Retinal pigment epithelial cell (primary cell): ENCODE results near the gene ETV6.

Experiments used
- DNase-seq: peaks from one replicate; pipeline ENCODE4 v3.0.0-alpha.2; 2010; ENCODE audit warnings: low read depth
- H3K4me3 ChIP-seq: 2 replicates; pipeline ENCODE4 v1.5.1; 2011; ENCODE audit warnings: mild to moderate bottlenecking, low read length, control low read depth, moderate library complexity
- CTCF ChIP-seq: conservative IDR thresholded peaks from 2 replicates; pipeline ENCODE4 v1.5.1; 2011; ENCODE audit warnings: low read depth, low read length, control low read depth, inconsistent platforms

ETV6 gene

GRCh38 chr12:11651785-11652184, 2.3 kb downstream of the ETV6 start:
- TF ChIP-seq CTCF = no peak
- no peak for DNase-seq
- no peak overlapping the region for H3K4me3 ChIP-seq

GRCh38 chr12:11652351-11653040, 3.0 kb downstream of the ETV6 start:
- DNase-seq = no peak
- TF ChIP-seq CTCF = no peak
- H3K4me3 ChIP-seq = no peak overlapping the region

DNA sequence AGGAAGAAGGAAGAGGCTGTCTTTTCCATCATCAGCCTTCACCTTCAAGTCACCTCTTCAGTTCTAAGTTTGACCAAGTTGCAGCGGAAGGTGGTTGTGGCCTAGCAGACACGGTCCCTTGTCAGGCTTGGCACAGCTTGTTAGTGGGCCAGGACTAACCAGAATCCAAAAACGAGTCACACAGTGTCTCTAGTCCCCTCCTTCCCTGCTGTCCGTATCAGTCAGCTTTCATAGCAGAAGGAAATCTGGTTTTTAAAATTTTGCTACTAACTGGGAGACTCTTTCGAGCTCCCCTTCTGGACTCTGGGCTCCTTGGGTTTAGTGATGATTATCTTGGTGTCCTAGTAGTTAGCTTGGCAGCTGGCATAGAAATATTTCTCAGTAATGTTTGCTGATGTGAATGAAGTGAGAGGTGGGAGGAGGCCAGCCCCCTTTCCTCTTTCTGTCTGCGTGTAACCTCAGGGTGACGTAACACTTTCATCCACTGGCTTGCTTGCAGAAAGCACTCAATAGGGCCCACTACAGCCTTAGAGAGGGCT, 3.8 kb downstream of the ETV6 start:
- no peak for DNase-seq
- no peak for TF ChIP-seq CTCF
- no peak overlapping the region for H3K4me3 ChIP-seq

- no peak for TF ChIP-seq CTCF
- no peak overlapping the region for H3K4me3 ChIP-seq
- DNase-seq = no peak
Measured at GRCh38 chr12:11654338-11654737, 4.9 kb downstream of the ETV6 start.

DNA sequence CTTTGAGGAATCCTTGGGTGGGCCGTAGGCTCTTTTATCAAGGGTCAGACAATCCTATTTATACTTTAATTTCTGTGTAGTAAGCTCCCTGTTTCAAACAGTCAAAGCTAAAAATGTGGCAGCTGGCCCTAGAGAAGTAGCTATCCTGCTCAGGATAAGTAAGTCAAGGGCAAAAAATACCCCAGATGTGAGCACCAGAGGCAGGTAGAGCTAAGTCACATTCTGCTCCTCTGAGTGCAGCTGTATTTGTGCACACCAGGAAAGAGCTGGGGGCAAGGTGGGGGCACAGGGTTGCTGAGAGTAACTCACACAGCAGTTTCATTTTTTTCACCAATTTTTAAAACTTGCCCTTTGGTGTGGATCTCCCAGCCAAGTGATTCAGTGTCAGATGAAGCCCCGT, 5.3 kb downstream of the ETV6 start:
- no peak for DNase-seq
- no peak for TF ChIP-seq CTCF
- H3K4me3 ChIP-seq = no peak overlapping the region

DNA sequence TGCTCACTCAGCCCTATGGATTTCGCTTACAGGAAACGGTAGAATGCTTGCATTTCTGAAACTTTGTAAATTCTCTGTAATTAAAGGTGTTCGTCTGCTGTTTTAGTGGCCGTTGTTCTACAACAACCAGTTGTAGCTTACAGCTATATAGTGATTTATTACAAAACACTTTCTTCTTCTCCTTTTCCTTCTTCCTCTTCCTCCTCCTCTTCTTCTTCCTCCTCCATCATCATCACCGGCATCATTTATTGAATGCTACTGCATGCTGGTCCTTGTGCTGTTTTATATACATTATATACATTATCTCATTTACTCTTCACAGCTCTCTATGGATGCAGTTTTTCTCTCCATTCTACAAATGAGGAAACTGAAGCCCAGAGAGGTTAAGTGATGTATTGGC, 6.4 kb downstream of the ETV6 start:
- TF ChIP-seq CTCF = no peak
- H3K4me3 ChIP-seq = no peak overlapping the region
- DNase-seq = no peak

GRCh38 chr12:11656550-11656949, 7.1 kb downstream of the ETV6 start:
- DNase-seq = no peak
- no peak for TF ChIP-seq CTCF
- H3K4me3 ChIP-seq = no peak overlapping the region
